Right atrium auricular region (tissue), 2 donors: ENCODE results near the gene ARPC1B. TPM values are rescaled to one million over a fixed set of nuclear protein-coding genes. Genes with fewer than 3 reads are reported as not detected.
"Not testable (repeated sequence)": the region's sequence is repeated elsewhere in the genome, so short reads cannot be mapped to it uniquely, and the experiment has no call there.

Experiments
- DNase-seq: peaks from one replicate; pipeline ENCODE4 v3.0.0-alpha.2; 2019; ENCODE audit warnings: low spot score
- H3K27ac ChIP-seq, 2 donors: fragments of 200-600 bp; sonication (generic); 1 replicate in 1 of 2; 2 replicates in 1 of 2; pipeline ENCODE4 v1.5.1; 2016 to 2019
- H3K27me3 ChIP-seq, 2 donors: fragments of 200-600 bp; sonication (generic); one replicate each; pipeline versions ENCODE4 v1.5.1 to v1.6.0; 2017 to 2019
- H3K36me3 ChIP-seq: fragments of 200-600 bp; sonication (generic); one replicate; pipeline ENCODE4 v1.5.1; 2016
- H3K4me1 ChIP-seq, 2 donors: fragments of 200-600 bp; sonication (generic); one replicate each; pipeline versions ENCODE4 v1.5.1 to v1.6.0; 2017 to 2019
- H3K4me3 ChIP-seq, 2 donors: fragments of 200-600 bp; sonication (generic); 1 replicate in 1 of 2; 2 replicates in 1 of 2; pipeline ENCODE4 v1.5.1; 2017 to 2019; ENCODE audit warnings: mild to moderate bottlenecking in 1 of 2, moderate library complexity in 1 of 2
- H3K9me3 ChIP-seq, 2 donors: fragments of 200-600 bp; sonication (generic); one replicate each; pipeline ENCODE4 v1.5.1; 2019
- total RNA-seq, 2 donors: library from RNA; depleted of rRNA; stranded (reverse); fragments of >200 nt; gene quantifications; one replicate each; pipeline ENCODE4 v1.1.0, GENCODE V29; 2016
- TF ChIP-seq, protein P1 (sequence below), 2 donors: fragments of 200-600 bp; sonication (generic); IDR thresholded peaks; one replicate each; pipeline ENCODE4 v1.5.1; 2019; ENCODE audit warnings: antibody characterized with exemption in 2 of 2

Gene ARPC1B
- 100 to 1,000 TPM in 1 of 2 donors, 10 to 100 TPM in 1; 53.0 to 115 TPM for total RNA-seq

- DNase-seq = peak; percentile 78
- Histone ChIP-seq H3K27ac (peak within 1 kb of the TSS; percentile 90), H3K9me3 (no peaks in the 10 kb centered on the region), H3K27me3 (no peaks in the 10 kb centered on the region), H3K36me3 (peaks cover 11% of the 10 kb centered on the region), H3K4me3 (peak within 1 kb of the TSS; percentile 82 to 94), H3K4me1 (peaks cover 0 to 43% of the 10 kb centered on the region in 2 donors)
- TF ChIP-seq, protein P1, sequence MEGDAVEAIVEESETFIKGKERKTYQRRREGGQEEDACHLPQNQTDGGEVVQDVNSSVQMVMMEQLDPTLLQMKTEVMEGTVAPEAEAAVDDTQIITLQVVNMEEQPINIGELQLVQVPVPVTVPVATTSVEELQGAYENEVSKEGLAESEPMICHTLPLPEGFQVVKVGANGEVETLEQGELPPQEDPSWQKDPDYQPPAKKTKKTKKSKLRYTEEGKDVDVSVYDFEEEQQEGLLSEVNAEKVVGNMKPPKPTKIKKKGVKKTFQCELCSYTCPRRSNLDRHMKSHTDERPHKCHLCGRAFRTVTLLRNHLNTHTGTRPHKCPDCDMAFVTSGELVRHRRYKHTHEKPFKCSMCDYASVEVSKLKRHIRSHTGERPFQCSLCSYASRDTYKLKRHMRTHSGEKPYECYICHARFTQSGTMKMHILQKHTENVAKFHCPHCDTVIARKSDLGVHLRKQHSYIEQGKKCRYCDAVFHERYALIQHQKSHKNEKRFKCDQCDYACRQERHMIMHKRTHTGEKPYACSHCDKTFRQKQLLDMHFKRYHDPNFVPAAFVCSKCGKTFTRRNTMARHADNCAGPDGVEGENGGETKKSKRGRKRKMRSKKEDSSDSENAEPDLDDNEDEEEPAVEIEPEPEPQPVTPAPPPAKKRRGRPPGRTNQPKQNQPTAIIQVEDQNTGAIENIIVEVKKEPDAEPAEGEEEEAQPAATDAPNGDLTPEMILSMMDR (IDR thresholded peaks at IDR 0.05) = no peak
Observed at GRCh38 chr7:99374111-99375064, at the start of gene ARPC1B. TSS of gene ARPC1B (plus strand) at chr7:99374730. CDS start at chr7:99385715, 10,985 bp downstream.

DNA sequence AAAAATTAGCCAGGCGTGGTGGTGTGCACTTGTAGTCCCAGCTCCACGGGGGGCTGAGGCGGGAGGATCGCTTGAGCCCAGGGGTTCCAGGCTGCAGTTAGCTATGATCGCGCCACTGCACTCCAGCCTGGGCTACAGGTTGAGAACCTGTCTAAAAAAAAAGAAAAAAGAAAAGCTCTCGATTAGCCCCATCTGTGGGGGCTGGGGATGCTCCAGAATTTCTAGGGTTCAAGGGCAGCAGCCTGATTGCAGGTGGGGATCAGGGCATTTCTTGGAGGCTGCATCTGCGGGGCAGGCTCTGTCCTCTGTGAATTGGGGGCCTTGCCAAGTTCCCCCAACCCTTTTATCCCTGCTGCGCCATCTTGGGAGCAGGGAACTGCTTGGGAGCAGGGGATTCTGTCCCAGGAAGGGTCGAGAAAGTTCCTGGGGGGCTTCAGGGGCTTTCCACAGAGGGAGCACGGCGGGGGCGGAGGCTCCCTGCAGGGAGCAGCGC lies 49.5 kb upstream of the ARPC1B start:
- H3K4me3 ChIP-seq = peak overlapping the region; percentile 96 to 100
- TF ChIP-seq, protein P1 (IDR thresholded peaks at IDR 0.05) = no peak
- H3K4me1 ChIP-seq = peaks cover 0 to 40% of the 10 kb centered on the region in 2 donors
- no peak for DNase-seq
- H3K27me3 ChIP-seq = no peaks in the 10 kb centered on the region
- H3K27ac ChIP-seq = peak overlapping the region in 1 of 2 donors; percentile 91
- no peaks in the 10 kb centered on the region for H3K36me3 ChIP-seq
- no peaks in the 10 kb centered on the region for H3K9me3 ChIP-seq

GRCh38 chr7:99325592-99326407 lies 48.7 kb upstream of the ARPC1B start, which contains the start of gene ARPC1A:
TSS of gene ARPC1A (plus strand) at chr7:99325898. CDS start at chr7:99333354, 7,456 bp downstream.
- Histone ChIP-seq H3K27ac (peak within 1 kb of the TSS; percentile 91 to 93), H3K4me1 (peaks cover 0 to 48% of the 10 kb centered on the region in 2 donors), H3K4me3 (peak within 1 kb of the TSS; percentile 96 to 100), H3K27me3 (no peaks in the 10 kb centered on the region), H3K36me3 (no peaks in the 10 kb centered on the region), H3K9me3 (no peaks in the 10 kb centered on the region)
- peak; percentile 90 for DNase-seq
- TF ChIP-seq, protein P1 (IDR thresholded peaks at IDR 0.05) = no peak

DNA sequence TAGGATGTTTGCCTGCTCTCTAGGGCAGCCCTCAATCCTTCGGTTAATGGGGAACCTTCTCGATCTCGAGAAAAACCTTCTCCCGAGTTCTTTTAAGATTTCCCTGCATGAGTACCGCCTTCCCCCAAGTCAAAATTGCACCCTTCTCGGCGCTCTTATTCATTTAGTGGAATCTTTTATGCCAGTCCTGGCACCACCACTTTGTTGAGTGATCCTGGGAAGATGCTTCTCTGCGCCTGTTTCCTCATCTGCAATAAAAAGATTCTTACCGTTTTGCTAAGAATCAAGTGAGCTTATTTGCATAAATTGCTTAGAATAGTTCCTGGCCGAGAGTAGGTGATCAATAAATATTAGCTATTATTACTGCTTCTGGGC lies 48.1 kb upstream of the ARPC1B start:
- Histone ChIP-seq H3K9me3 (no peaks in the 10 kb centered on the region), H3K36me3 (no peaks in the 10 kb centered on the region), H3K4me1 (peaks cover 0 to 49% of the 10 kb centered on the region in 2 donors), H3K27me3 (no peaks in the 10 kb centered on the region), H3K27ac (peak overlapping the region; percentile 91 to 93), H3K4me3 (peak overlapping the region; percentile 96 to 100)
- DNase-seq = no peak
- TF ChIP-seq, protein P1 (IDR thresholded peaks at IDR 0.05) = no peak

DNA sequence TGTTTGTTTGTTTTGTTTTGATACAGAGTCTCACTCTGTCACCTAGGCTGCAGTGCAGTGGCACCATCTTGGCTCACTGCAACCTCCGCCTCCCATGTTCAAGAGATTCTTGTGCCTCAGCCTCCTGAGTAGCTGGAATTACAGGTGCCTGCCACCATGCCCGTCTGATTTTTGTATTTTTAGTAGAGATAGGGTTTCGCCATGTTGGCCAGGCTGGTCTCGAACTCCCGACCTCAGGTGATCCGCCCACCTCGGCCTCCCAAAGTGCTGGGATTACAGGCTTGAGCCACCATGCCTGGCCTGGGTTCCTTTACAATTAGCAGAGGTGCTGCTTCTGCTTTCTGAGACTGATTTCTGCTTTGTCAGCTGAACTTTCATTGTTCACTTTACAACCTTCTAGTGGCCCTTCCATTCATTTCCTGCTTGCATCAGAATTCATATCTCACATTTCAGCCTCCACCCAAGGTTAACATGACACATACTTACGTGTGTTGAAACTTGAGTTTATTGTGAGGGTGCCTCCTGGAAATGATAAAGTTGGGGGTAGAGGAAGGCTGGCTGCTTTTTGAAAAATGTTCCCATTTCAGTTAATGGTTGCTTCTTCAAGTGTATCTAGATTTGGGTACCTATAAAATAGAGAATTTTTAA lies 44.1 kb upstream of the ARPC1B start:
- H3K27me3 ChIP-seq, H3K4me3 ChIP-seq, H3K9me3 ChIP-seq, DNase-seq: not testable (repeated sequence)
- peak overlapping the region; percentile 22 to 59 for H3K27ac ChIP-seq
- peaks cover 0 to 40% of the 10 kb centered on the region in 2 donors for H3K4me1 ChIP-seq
- peaks cover 21% of the 10 kb centered on the region for H3K36me3 ChIP-seq
